HG02798 (cell line): Measurements from ENCODE around the gene EPS15.
"Not testable (repeated sequence)": the region's sequence is repeated elsewhere in the genome, so short reads cannot be mapped to it uniquely, and the experiment has no call there.

Experiments used
- ATAC-seq: cut with Tn5 transposase; IDR thresholded peaks from one replicate; pipeline ENCODE4 v1.9.1; 2021; ENCODE audit warnings: mild to moderate bottlenecking; ENCODE audit not compliant: unreplicated experiment, poor library complexity

EPS15 gene

GRCh38 chr1:51435878-51436277 is 83.2 kb downstream of the EPS15 start:
- ATAC-seq: no peak

- ATAC-seq: no peak
Measured at GRCh38 chr1:51433972-51434510, 85.0 kb downstream of the EPS15 start.

- ATAC-seq: no peak
Measured at GRCh38 chr1:51433269-51433971, 85.6 kb downstream of the EPS15 start.

GRCh38 chr1:51432146-51432545 is 86.9 kb downstream of the EPS15 start:
- ATAC-seq: no peak

- no peak for ATAC-seq
Measured at GRCh38 chr1:51427438-51427837, 91.6 kb downstream of the EPS15 start.

GRCh38 chr1:51425955-51426354 is 93.1 kb downstream of the EPS15 start:
- ATAC-seq: no peak

- no peak for ATAC-seq
Measured at GRCh38 chr1:51425273-51425672, 93.8 kb downstream of the EPS15 start.

GRCh38 chr1:51423073-51423821 is 95.8 kb downstream of the EPS15 start:
- ATAC-seq: no peak

- no peak for ATAC-seq
Measured at GRCh38 chr1:51422367-51423072, 96.5 kb downstream of the EPS15 start.

GRCh38 chr1:51421964-51422363 is 97.1 kb downstream of the EPS15 start:
- ATAC-seq: peak; percentile 50

GRCh38 chr1:51420867-51421627 is 98.0 kb downstream of the EPS15 start:
- ATAC-seq: no peak

- ATAC-seq: no peak
Measured at GRCh38 chr1:51418384-51418959, 100.6 kb downstream of the EPS15 start.

- no peak for ATAC-seq
Measured at GRCh38 chr1:51417496-51418383, 101.3 kb downstream of the EPS15 start.

GRCh38 chr1:51416910-51417309 is 102.2 kb downstream of the EPS15 start:
- no peak for ATAC-seq

GRCh38 chr1:51415963-51416362 is 103.1 kb downstream of the EPS15 start:
- no peak for ATAC-seq

- ATAC-seq: no peak
Measured at GRCh38 chr1:51414811-51415210, 104.3 kb downstream of the EPS15 start.

GRCh38 chr1:51411820-51412219 is 107.2 kb downstream of the EPS15 start:
- not testable (repeated sequence) for ATAC-seq

GRCh38 chr1:51410568-51411460 is 108.3 kb downstream of the EPS15 start:
- ATAC-seq: no peak
